AG04450 (cell line): ENCODE measurements around the gene EPB41L4B. TPM values are rescaled to one million over a fixed set of nuclear protein-coding genes. Genes with fewer than 3 reads are reported as not detected.

Experiments
- CTCF ChIA-PET: fragments of 300-600, 350-600 bp; formaldehyde crosslinking; extraction: SDS; loops from one replicate; lab custom pipeline; 2022; ENCODE audit warnings: antibody characterized with exemption, inconsistent platforms; lab: Charles Lee
- POLR2A ChIA-PET: fragments of 350-600 bp; formaldehyde crosslinking; extraction: SDS; loops from one replicate; lab custom pipeline; 2021; ENCODE audit warnings: antibody characterized with exemption, inconsistent platforms; lab: Yijun Ruan, JAX
- DNase-seq: peaks from one replicate; pipeline ENCODE4 v3.0.0-alpha.2; 2011; ENCODE audit warnings: low read depth, low spot score
- H3K27ac ChIP-seq: one replicate; pipeline ENCODE4 v1.5.1; 2012; ENCODE audit warnings: low read depth, low read length, control low read depth
- H3K27me3 ChIP-seq: one replicate; pipeline ENCODE4 v1.6.0; 2012; ENCODE audit warnings: low read length; ENCODE audit not compliant: control insufficient read depth, insufficient read depth
- H3K4me3 ChIP-seq: 2 replicates; pipeline ENCODE4 v1.5.1; 2011; ENCODE audit warnings: mild to moderate bottlenecking, low read depth, low read length, control low read depth
- H3K9me3 ChIP-seq: 2 replicates; pipeline ENCODE4 v1.5.1; 2012; ENCODE audit warnings: low read length; ENCODE audit not compliant: control insufficient read depth, insufficient read depth
- polyA plus RNA-seq: library from polyadenylated mRNA; depleted of rRNA; stranded (reverse); fragments of >200 nt; gene quantifications from 2 replicates; pipeline ENCODE4 v1.2.3, GENCODE V29; 2011
- TF ChIP-seq, protein P1 (sequence below): IDR thresholded peaks from 2 replicates; pipeline ENCODE4 v1.5.1; 2011; ENCODE audit warnings: low read depth, low read length, control low read depth, inconsistent platforms

Gene EPB41L4B
- polyA plus RNA-seq, 1 experiment: 1.5 TPM

DNA sequence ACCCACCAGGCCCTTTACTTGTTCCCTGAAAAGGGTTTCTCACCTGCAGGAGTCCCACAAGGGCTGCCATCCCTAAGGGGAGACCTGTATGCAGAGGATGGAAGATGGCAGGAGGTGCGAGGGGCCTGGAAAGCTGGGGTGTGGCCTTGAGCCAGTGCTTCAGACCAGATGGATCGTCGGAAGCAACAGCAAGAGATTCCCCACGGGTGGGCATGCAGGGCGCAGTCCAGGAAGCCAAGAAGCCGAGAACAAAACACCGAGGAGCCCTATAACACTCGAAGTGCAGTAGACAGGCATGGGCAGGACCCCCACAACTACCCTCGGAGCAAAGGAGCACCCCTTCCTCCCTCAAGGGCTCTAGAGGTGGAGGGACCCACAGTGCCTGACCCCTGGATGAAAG lies 129.1 kb downstream of the EPB41L4B start:
- no peak overlapping the region for H3K4me3 ChIP-seq
- TF ChIP-seq, protein P1, sequence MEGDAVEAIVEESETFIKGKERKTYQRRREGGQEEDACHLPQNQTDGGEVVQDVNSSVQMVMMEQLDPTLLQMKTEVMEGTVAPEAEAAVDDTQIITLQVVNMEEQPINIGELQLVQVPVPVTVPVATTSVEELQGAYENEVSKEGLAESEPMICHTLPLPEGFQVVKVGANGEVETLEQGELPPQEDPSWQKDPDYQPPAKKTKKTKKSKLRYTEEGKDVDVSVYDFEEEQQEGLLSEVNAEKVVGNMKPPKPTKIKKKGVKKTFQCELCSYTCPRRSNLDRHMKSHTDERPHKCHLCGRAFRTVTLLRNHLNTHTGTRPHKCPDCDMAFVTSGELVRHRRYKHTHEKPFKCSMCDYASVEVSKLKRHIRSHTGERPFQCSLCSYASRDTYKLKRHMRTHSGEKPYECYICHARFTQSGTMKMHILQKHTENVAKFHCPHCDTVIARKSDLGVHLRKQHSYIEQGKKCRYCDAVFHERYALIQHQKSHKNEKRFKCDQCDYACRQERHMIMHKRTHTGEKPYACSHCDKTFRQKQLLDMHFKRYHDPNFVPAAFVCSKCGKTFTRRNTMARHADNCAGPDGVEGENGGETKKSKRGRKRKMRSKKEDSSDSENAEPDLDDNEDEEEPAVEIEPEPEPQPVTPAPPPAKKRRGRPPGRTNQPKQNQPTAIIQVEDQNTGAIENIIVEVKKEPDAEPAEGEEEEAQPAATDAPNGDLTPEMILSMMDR: no peak
- H3K27me3 ChIP-seq: peaks cover 6% of the 10 kb centered on the region
- no peaks in the 10 kb centered on the region for H3K9me3 ChIP-seq
- CTCF ChIA-PET: interaction anchor here (1.4 kb wide), 1 partner anchor 130 kb away, joined by 4 read pairs; no protein-coding TSS in a partner anchor
- POLR2A ChIA-PET: interaction anchor here (0.6 kb wide), 1 partner anchor 226 kb away, joined by 3 read pairs; no protein-coding TSS in a partner anchor
- no peak for DNase-seq
- no peak overlapping the region for H3K27ac ChIP-seq

DNA sequence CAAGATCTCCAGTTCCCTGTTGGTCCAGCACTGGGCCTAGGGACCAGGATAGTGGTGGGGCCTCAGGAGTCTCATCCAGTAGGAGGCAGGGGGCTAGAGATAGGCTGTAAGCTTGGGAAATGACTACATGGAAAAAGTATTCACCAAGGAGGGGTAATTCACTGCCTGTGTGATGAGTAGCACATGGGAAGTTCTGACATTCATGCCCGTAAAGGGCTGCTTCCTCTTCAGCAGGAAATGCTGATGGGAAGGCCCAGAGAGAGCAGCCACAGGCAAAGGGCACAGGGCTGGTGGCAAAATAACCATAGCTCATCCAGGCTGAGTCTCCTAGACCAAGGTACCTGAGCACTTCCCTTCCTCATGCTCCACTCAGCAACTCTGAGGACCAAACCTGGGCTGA lies 130.7 kb downstream of the EPB41L4B start:
- DNase-seq: no peak
- TF ChIP-seq, protein P1: no peak
- CTCF ChIA-PET: interaction anchor here (1.3 kb wide), 1 partner anchor 16 kb away, joined by 4 read pairs; no protein-coding TSS in a partner anchor
- no peaks in the 10 kb centered on the region for H3K9me3 ChIP-seq
- H3K4me3 ChIP-seq: no peak overlapping the region
- no peak overlapping the region for H3K27ac ChIP-seq
- POLR2A ChIA-PET: no interaction called here
- peaks cover 8% of the 10 kb centered on the region for H3K27me3 ChIP-seq

DNA sequence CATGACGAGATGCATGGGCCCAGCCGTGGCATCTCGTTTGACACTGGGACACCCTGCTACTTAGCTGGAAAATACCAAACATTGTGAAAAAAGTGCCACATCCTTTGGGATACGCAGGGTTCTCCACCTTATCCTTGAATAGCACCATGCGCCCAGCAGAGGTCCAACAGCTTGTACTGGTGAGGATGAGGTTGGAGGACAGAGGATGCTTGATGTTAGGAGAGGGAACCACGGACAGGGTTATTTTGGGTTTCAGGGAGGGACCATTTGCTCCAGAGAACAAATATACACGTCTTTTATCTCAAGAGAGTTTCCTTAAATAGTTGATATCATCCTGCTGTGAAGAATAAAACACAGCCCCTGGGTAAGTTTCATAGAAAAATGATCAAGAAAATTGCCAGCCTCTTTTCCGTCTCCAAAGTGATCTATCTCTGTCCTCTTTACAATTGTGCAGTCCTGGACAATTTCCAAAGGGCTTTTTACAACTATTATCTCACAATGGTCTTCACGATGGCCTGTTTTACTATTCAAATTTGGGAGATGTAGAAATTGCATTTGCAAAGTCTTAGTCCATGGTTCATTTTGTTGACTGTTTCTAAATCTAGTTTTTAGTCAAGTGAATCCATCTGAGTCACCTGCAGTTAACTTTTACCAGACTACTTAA lies 133.9 kb downstream of the EPB41L4B start:
- no peak for DNase-seq
- Histone ChIP-seq H3K4me3 (no peak overlapping the region), H3K9me3 (no peaks in the 10 kb centered on the region), H3K27ac (no peak overlapping the region), H3K27me3 (peaks cover 5% of the 10 kb centered on the region)
- TF ChIP-seq, protein P1: no peak
- ChIA-PET CTCF (interaction anchor here (0.6 kb wide), 2 partner anchors 168 to 412 kb away, joined by 3 to 6 read pairs; no protein-coding TSS in a partner anchor), POLR2A (no interaction called here)

DNA sequence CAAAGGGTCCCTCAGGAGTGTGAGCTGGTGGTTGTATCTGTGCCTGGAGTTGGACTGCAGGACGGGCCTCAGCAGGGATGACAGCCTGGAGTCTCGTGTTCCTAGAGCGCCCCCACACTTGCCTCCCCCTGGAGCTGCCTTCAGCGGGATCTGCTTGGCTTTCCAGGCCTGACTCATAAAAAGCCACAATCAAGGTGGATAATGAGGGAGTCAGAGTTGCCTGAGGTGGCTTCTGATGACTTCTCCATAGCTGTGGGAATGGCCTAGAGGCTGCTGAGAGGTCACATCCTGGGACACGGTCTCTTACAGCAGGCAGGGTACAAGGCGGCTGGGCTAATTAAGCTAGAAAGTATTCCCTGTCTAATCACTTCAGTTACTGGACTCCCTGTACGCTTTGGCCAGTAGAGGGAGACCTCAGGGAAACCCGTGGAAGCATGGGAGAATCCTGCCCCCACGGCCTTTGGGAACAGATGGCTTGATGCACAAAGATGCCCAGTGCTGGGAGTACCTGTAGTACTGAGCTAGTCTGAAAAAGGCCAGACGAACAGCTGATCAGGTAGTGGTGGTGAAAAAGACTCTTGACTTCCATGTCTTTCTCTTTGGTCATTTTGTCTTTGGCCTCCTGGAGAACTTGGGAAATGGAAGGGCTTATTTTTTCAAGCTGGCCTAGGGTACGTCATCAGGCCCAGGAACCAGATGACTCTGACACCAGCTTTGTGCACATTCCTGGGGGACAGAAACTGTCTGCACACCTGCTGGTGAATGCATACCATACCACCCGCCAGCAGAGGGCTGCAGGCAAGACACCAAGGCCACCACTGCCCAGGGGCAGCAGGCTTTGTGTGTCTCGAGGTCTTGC lies 137.7 kb downstream of the EPB41L4B start:
- H3K4me3 ChIP-seq: no peak overlapping the region
- no peak for DNase-seq
- no peaks in the 10 kb centered on the region for H3K9me3 ChIP-seq
- TF ChIP-seq, protein P1: peak; percentile 59
- POLR2A ChIA-PET: no interaction called here
- peaks cover 10% of the 10 kb centered on the region for H3K27me3 ChIP-seq
- CTCF ChIA-PET: interaction anchor here (0.6 to 1.9 kb wide), 20 partner anchors 9 to 318 kb away, joined by 3 to 11 read pairs (median 4); no protein-coding TSS in a partner anchor
- H3K27ac ChIP-seq: no peak overlapping the region
